SK-N-SH treated with all-trans-retinoic acid at 6 μM for 48 hours (cell line): ENCODE results near the gene SFXN2.

Experiments used
- BACH2 ChIP-seq: fragments of 250-450 bp; sonication (Bioruptor Pico); IDR thresholded peaks from 2 replicates; pipeline ENCODE4 v1.9.0; 2021; ENCODE audit warnings: mild to moderate bottlenecking, borderline replicate concordance
- CREB5 ChIP-seq: fragments of 250-450 bp; sonication (Bioruptor Pico); IDR thresholded peaks from 2 replicates; pipeline ENCODE4 v1.5.1; 2020; ENCODE audit warnings: low read depth, mild to moderate bottlenecking, moderate library complexity
- CSDC2 ChIP-seq: fragments of 250-450 bp; sonication (Bioruptor Pico); IDR thresholded peaks from 2 replicates; pipeline ENCODE4 v1.5.0; 2020; ENCODE audit warnings: mild to moderate bottlenecking, moderate library complexity
- CSRNP3 ChIP-seq: fragments of 250-450 bp; sonication (Bioruptor Pico); IDR thresholded peaks from 2 replicates; pipeline ENCODE4 v1.5.1; 2021; ENCODE audit warnings: mild to moderate bottlenecking, moderate library complexity
- ESRRG ChIP-seq: fragments of 250-450 bp; sonication (Bioruptor Pico); IDR thresholded peaks from 2 replicates; pipeline ENCODE4 v1.6.1; 2021; ENCODE audit warnings: mild to moderate bottlenecking
- GLIS3 ChIP-seq: fragments of 250-450 bp; sonication (Bioruptor Pico); IDR thresholded peaks from 2 replicates; pipeline ENCODE4 v1.5.0; 2020; ENCODE audit warnings: mild to moderate bottlenecking, moderate library complexity
- PPARA ChIP-seq: fragments of 250-450 bp; sonication (Bioruptor Pico); IDR thresholded peaks from 2 replicates; pipeline ENCODE4 v1.5.0; 2020; ENCODE audit warnings: mild to moderate bottlenecking, borderline replicate concordance
- TCF4 ChIP-seq: fragments of 250-450 bp; sonication (Bioruptor Pico); IDR thresholded peaks from 2 replicates; pipeline ENCODE4 v1.8.0; 2021; ENCODE audit warnings: mild to moderate bottlenecking, moderate library complexity, borderline replicate concordance
- TSHZ2 ChIP-seq: fragments of 250-450 bp; sonication (Bioruptor Pico); IDR thresholded peaks from 2 replicates; pipeline ENCODE4 v1.5.0; 2020; ENCODE audit warnings: mild to moderate bottlenecking, moderate library complexity
- ZC3H10 ChIP-seq: fragments of 250-450 bp; sonication (Bioruptor Pico); IDR thresholded peaks from 2 replicates; pipeline ENCODE4 v1.5.1; 2021; ENCODE audit warnings: mild to moderate bottlenecking, moderate library complexity
- ZFP3 ChIP-seq: fragments of 250-450 bp; sonication (Bioruptor Pico); IDR thresholded peaks from 2 replicates; pipeline ENCODE4 v1.5.0; 2020; ENCODE audit warnings: mild to moderate bottlenecking, moderate library complexity
- ZFP30 ChIP-seq: fragments of 450-650 bp; formaldehyde crosslinking; IDR thresholded peaks from 2 replicates; pipeline ENCODE4 v1.5.0; 2022; ENCODE audit warnings: mild to moderate bottlenecking, moderate library complexity
- ZNF8 ChIP-seq: fragments of 450-650 bp; formaldehyde crosslinking; IDR thresholded peaks from 2 replicates; pipeline ENCODE4 v1.5.0; 2020; ENCODE audit warnings: mild to moderate bottlenecking, moderate library complexity
- TF ChIP-seq, protein P1 (sequence below): fragments of 250-450 bp; sonication (Bioruptor Pico); IDR thresholded peaks from 2 replicates; pipeline ENCODE4 v1.8.0; 2020; ENCODE audit warnings: mild to moderate bottlenecking, moderate library complexity, borderline replicate concordance

DNA sequence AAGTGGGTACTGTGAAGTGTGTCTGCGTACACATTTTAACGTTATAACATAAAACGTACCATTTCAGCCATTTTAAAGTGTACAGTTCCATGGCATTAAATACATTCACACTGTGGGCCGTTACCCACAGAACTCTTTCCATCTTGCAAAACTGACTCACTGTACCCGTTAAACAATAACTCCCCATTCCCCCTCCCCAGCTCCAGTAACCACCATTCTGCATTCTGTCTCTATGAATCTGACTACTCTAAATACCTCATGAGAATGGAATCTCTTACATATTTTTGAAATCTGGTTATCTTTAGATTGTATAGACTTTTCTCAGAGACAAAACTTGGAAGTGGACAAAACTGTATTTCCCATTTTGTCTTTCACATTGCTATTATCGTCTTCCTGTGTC lies 9.5 kb upstream of the SFXN2 start:
- TF ChIP-seq ZNF8 (CRISPR knock-in tag) (no peak), CSRNP3 (CRISPR knock-in tag) (no peak), ZFP3 (CRISPR knock-in tag) (no peak), PPARA (no peak), BACH2 (no peak), ESRRG (CRISPR knock-in tag) (no peak), CREB5 (no peak; the same call in 1 of the 2 replicates), CSDC2 (CRISPR knock-in tag) (no peak), ZFP30 (CRISPR knock-in tag) (no peak), TCF4 (no peak), TSHZ2 (CRISPR knock-in tag) (no peak), ZC3H10 (CRISPR knock-in tag) (no peak), GLIS3 (CRISPR knock-in tag) (no peak)
- TF ChIP-seq, protein P1, sequence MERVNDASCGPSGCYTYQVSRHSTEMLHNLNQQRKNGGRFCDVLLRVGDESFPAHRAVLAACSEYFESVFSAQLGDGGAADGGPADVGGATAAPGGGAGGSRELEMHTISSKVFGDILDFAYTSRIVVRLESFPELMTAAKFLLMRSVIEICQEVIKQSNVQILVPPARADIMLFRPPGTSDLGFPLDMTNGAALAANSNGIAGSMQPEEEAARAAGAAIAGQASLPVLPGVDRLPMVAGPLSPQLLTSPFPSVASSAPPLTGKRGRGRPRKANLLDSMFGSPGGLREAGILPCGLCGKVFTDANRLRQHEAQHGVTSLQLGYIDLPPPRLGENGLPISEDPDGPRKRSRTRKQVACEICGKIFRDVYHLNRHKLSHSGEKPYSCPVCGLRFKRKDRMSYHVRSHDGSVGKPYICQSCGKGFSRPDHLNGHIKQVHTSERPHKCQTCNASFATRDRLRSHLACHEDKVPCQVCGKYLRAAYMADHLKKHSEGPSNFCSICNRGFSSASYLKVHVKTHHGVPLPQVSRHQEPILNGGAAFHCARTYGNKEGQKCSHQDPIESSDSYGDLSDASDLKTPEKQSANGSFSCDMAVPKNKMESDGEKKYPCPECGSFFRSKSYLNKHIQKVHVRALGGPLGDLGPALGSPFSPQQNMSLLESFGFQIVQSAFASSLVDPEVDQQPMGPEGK (CRISPR knock-in tag), result no peak
